A549 (cell line): ENCODE data around the gene MAP3K5. TPM values are rescaled to one million over a fixed set of nuclear protein-coding genes. Genes with fewer than 3 reads are reported as not detected.

ENCODE experiments used
- ATAC-seq, 2 experiments: fragments of 200-7000 bp in 1 of 2; fragments of >200 bp in 1 of 2; cut with Nextera tagmentation in 1 of 2; cut with Tn5 transposase in 1 of 2; 3 replicates each; pipeline versions ENCODE4 v1.8.0 to v1.9.1; 2018 to 2020; ENCODE audit warnings: mild to moderate bottlenecking in 1 of 2, moderate library complexity in 1 of 2
- CTCF ChIA-PET: fragments of 300-600 bp; sonication (Branson Sonifier 250); formaldehyde crosslinking; extraction: SDS; loops from one replicate; lab custom pipeline; 2021; ENCODE audit warnings: antibody characterized with exemption, inconsistent platforms; lab: Yijun Ruan, JAX
- POLR2A ChIA-PET: fragments of 350-600 bp; formaldehyde crosslinking; extraction: SDS; loops from one replicate; lab custom pipeline; 2021; ENCODE audit warnings: antibody characterized with exemption, inconsistent platforms; lab: Yijun Ruan, JAX
- DNase-seq, 2 experiments: peaks; one replicate each; pipeline versions ENCODE4 v3.0.0 to v3.0.0-alpha.2; 2011 to 2016; ENCODE audit warnings: low read depth in 1 of 2, low spot score in 1 of 2
- FAIRE-seq: peaks from 2 replicates; lab custom pipeline; 2011; peaks lifted over from hg19 to GRCh38; lab: Jason Lieb, UNC
- H3K27ac ChIP-seq, 2 experiments: fragments of >200 bp; sonication (Bioruptor Twin); formaldehyde crosslinking; 3 replicates each; pipeline ENCODE4 v1.5.1; 2016 to 2017
- H3K4me1 ChIP-seq: fragments of >200 bp; sonication (Bioruptor Twin); formaldehyde crosslinking; 3 replicates; pipeline ENCODE4 v1.6.1; 2016
- H3K4me2 ChIP-seq: fragments of >200 bp; sonication (Bioruptor Twin); formaldehyde crosslinking; 3 replicates; pipeline ENCODE4 v1.6.1; 2016
- H3K4me3 ChIP-seq: fragments of >200 bp; sonication (Bioruptor Twin); formaldehyde crosslinking; 3 replicates; pipeline ENCODE4 v1.5.1; 2016
- H3K9me3 ChIP-seq: fragments of >200 bp; sonication (Bioruptor Twin); formaldehyde crosslinking; 3 replicates; pipeline ENCODE4 v1.6.1; 2016
- ATOH8 ChIP-seq: fragments of 250-450 bp; sonication (Bioruptor Pico); IDR thresholded peaks from 2 replicates; pipeline ENCODE4 v1.5.0; 2020; ENCODE audit warnings: low read depth, mild to moderate bottlenecking, moderate library complexity
- BCL3 ChIP-seq: fragments of >200 bp; sonication (Bioruptor Twin); formaldehyde crosslinking; IDR thresholded peaks from 3 replicates; pipeline ENCODE4 v1.6.1; 2016
- CHD4 ChIP-seq: fragments of 200-600 bp; sonication (generic); IDR thresholded peaks from 2 replicates; pipeline ENCODE4 v1.6.1; 2016; ENCODE audit warnings: antibody characterized with exemption, mild to moderate bottlenecking, borderline replicate concordance
- CTCF ChIP-seq: fragments of >200 bp; sonication (Bioruptor Twin); formaldehyde crosslinking; IDR thresholded peaks from 3 replicates; pipeline ENCODE4 v1.5.1; 2016
- EHMT2 ChIP-seq: fragments of 200-600 bp; sonication (generic); IDR thresholded peaks from 2 replicates; pipeline ENCODE4 v1.6.1; 2016; ENCODE audit warnings: antibody characterized with exemption, low read depth, mild to moderate bottlenecking, moderate library complexity
- FOXS1 ChIP-seq: fragments of 250-450 bp; sonication (Bioruptor Pico); IDR thresholded peaks from 2 replicates; pipeline ENCODE4 v1.5.0; 2020; ENCODE audit warnings: mild to moderate bottlenecking, moderate library complexity
- GATA3 ChIP-seq: IDR thresholded peaks from 2 replicates; pipeline ENCODE4 v1.6.1; 2012; ENCODE audit warnings: borderline replicate concordance
- HDAC2 ChIP-seq: fragments of 200-600 bp; sonication (generic); IDR thresholded peaks from 2 replicates; pipeline ENCODE4 v1.6.1; 2016
- HEYL ChIP-seq: fragments of 250-450 bp; sonication (Bioruptor Pico); IDR thresholded peaks from 2 replicates; pipeline ENCODE4 v1.8.0; 2021; ENCODE audit warnings: mild to moderate bottlenecking, moderate library complexity
- HOXB5 ChIP-seq: fragments of 250-450 bp; sonication (Bioruptor Pico); IDR thresholded peaks from 2 replicates; pipeline ENCODE4 v1.5.0; 2020; ENCODE audit warnings: mild to moderate bottlenecking, moderate library complexity
- KDM1A ChIP-seq: fragments of 200-600 bp; sonication (generic); IDR thresholded peaks from 2 replicates; pipeline ENCODE4 v1.6.1; 2016; ENCODE audit warnings: low read depth, mild to moderate bottlenecking
- MAX ChIP-seq: IDR thresholded peaks from 2 replicates; pipeline ENCODE4 v1.6.1; 2012
- MAZ ChIP-seq: fragments of 150-350 bp; IDR thresholded peaks from 2 replicates; pipeline ENCODE4 v1.6.1; 2014; ENCODE audit warnings: antibody characterized with exemption, low read depth, low read length, borderline replicate concordance
- MYC ChIP-seq: IDR thresholded peaks from 2 replicates; pipeline ENCODE4 v1.6.1; 2012; ENCODE audit warnings: mild to moderate bottlenecking, inconsistent platforms, low read length, improper control_type of control experiment, borderline replicate concordance
- NFE2L2 ChIP-seq: fragments of 150-350 bp; conservative IDR thresholded peaks from 2 replicates; pipeline ENCODE4 v1.6.1; 2014; ENCODE audit warnings: low read length
- POLR2A ChIP-seq: IDR thresholded peaks from 2 replicates; pipeline ENCODE4 v1.6.1; 2012; ENCODE audit warnings: mild to moderate bottlenecking, low read length
- RAD21 ChIP-seq, 2 experiments: fragments of >200 bp in 1 of 2; sonication (Bioruptor Twin) in 1 of 2; formaldehyde crosslinking in 1 of 2; IDR thresholded peaks in 1 of 2; conservative IDR thresholded peaks in 1 of 2; 2 replicates in 1 of 2; 3 replicates in 1 of 2; pipeline ENCODE4 v1.6.1; 2012 to 2018; ENCODE audit warnings: inconsistent platforms in 1 of 2
- RARB ChIP-seq: fragments of 250-450 bp; sonication (Bioruptor Pico); IDR thresholded peaks from 2 replicates; pipeline ENCODE4 v1.8.0; 2021; ENCODE audit warnings: mild to moderate bottlenecking, moderate library complexity
- REST ChIP-seq: fragments of 200-600 bp; sonication (generic); IDR thresholded peaks from 2 replicates; pipeline ENCODE4 v1.6.1; 2016; ENCODE audit warnings: antibody characterized with exemption, mild to moderate bottlenecking, moderate library complexity
- SMC3 ChIP-seq: fragments of >200 bp; sonication (Bioruptor Twin); formaldehyde crosslinking; IDR thresholded peaks from 3 replicates; pipeline ENCODE4 v1.6.1; 2018; ENCODE audit warnings: inconsistent platforms
- TFCP2L1 ChIP-seq: fragments of 250-450 bp; sonication (Bioruptor Pico); IDR thresholded peaks from 2 replicates; pipeline ENCODE4 v1.5.0; 2021; ENCODE audit warnings: mild to moderate bottlenecking
- USF2 ChIP-seq: fragments of 450-650 bp; IDR thresholded peaks from 2 replicates; pipeline ENCODE4 v1.6.1; 2014; ENCODE audit warnings: antibody characterized with exemption
- ZC3H11A ChIP-seq: fragments of 450-650 bp; IDR thresholded peaks from 2 replicates; pipeline ENCODE4 v1.6.1; 2014; ENCODE audit warnings: antibody characterized with exemption, mild to moderate bottlenecking
- ZSCAN20 ChIP-seq: fragments of 250-450 bp; sonication (Bioruptor Pico); IDR thresholded peaks from 2 replicates; pipeline ENCODE4 v1.8.0; 2022; ENCODE audit warnings: mild to moderate bottlenecking, moderate library complexity
- WGBS: methylation state at CpG from one replicate; pipeline ENCODE4 v1.1.6; 2017; ENCODE audit errors: missing lambda C conversion rate; 5-methylcytosine and 5-hydroxymethylcytosine counted together
- polyA plus RNA-seq, 4 experiments: library from polyadenylated mRNA; depleted of rRNA in 3 of 4; stranded (reverse); fragments of >200 nt; fragmentation: RNase III in 1 of 4; extraction: RNeasy Plus Mini Kit Qiagen cat#74134 plus additional on column Dnase treatment in 1 of 4; gene quantifications; 2 replicates in 3 of 4; 3 replicates in 1 of 4; pipeline ENCODE4 v1.2.3, GENCODE V29; 2011 to 2017

MAP3K5 gene
- polyA plus RNA-seq, 2 of the 4 experiments (the other 2 are of a cell fraction): 2.1 to 4.1 TPM

GRCh38 chr6:136607932-136608772, 184.1 kb downstream of the MAP3K5 start:
- 40% methylated on average over 12 of the region's 12 CpGs for WGBS
- ChIA-PET CTCF (interaction anchor here (0.6 to 2.8 kb wide), 6 partner anchors 10 to 186 kb away, joined by 3 to 17 read pairs (median 4); partner anchors contain the start of gene MAP3K5), POLR2A (no interaction called here)
- no peak for TF ChIP-seq REST
- TF ChIP-seq KDM1A: no peak
- no peak for TF ChIP-seq FOXS1 (CRISPR knock-in tag)
- TF ChIP-seq ATOH8 (CRISPR knock-in tag): no peak
- no peak for TF ChIP-seq RARB (CRISPR knock-in tag)
- TF ChIP-seq HOXB5: no peak
- TF ChIP-seq CTCF: peak; percentile 49
- no peak for TF ChIP-seq ZSCAN20
- TF ChIP-seq USF2: no peak
- TF ChIP-seq MAX: no peak; the same call in 1 of the 2 replicates
- TF ChIP-seq RAD21 (conservative IDR thresholded peaks at IDR 0.05 in 1 of 2, IDR thresholded peaks at IDR 0.05 in 1 of 2): peak; percentile 50 to 68
- no peak for TF ChIP-seq HEYL (CRISPR knock-in tag)
- peak; percentile 55 for TF ChIP-seq SMC3
- no peak for TF ChIP-seq CHD4
- no peak for TF ChIP-seq GATA3
- TF ChIP-seq NFE2L2: no peak
- no peak for TF ChIP-seq EHMT2
- TF ChIP-seq MYC: no peak
- TF ChIP-seq MAZ: no peak
- no peak for TF ChIP-seq POLR2A
- TF ChIP-seq HDAC2: no peak
- no peak for TF ChIP-seq TFCP2L1 (CRISPR knock-in tag)
- no peak for TF ChIP-seq BCL3
- TF ChIP-seq ZC3H11A: no peak
- H3K4me2 ChIP-seq: peak overlapping the region; percentile 38
- FAIRE-seq: no peak
- no peaks in the 10 kb centered on the region for H3K9me3 ChIP-seq
- H3K27ac ChIP-seq: peak overlapping the region; percentile 73 to 87; a peak in 4 of 6 replicates
- no peak overlapping the region for H3K4me3 ChIP-seq
- peaks cover 50% of the 10 kb centered on the region for H3K4me1 ChIP-seq
- ATAC-seq: peak; percentile 52 to 75; a peak in 5 of 6 replicates
- DNase-seq: peak; percentile 38 to 70
